GM19240 (cell line): ENCODE measurements around the gene RPL13A.

Source experiments
- DNase-seq: peaks from one replicate; pipeline ENCODE4 v3.0.0; 2011; ENCODE audit warnings: low spot score; ENCODE audit not compliant: insufficient read length

The RPL13A gene

DNA sequence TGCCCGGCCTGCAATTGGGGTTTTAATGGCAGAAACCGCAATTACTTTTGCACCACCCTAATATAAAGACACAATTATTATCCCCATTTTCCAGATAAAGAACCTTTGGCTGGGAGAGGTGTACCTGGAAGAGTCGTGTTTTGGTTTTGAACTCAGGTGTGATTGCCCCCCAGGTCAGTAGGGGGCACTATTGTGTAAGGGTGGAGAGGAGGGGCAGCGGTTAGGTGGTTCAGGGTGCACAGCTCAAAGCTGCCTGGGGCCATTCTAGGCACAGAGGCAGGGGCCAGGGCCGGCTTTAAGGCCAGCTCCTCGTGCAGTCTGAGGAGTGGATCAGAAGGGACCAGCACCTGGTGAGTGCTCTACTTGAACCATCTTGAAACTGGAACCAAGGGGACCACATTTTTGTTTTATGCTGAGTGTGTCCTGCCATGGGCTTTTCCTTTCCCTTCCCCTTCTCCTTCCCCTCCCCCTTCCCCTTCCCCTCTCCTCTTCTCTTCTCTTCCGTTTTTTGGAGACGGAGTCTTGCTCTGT, 19.2 kb downstream of the RPL13A start:
- DNase-seq = peak; percentile 71

DNA sequence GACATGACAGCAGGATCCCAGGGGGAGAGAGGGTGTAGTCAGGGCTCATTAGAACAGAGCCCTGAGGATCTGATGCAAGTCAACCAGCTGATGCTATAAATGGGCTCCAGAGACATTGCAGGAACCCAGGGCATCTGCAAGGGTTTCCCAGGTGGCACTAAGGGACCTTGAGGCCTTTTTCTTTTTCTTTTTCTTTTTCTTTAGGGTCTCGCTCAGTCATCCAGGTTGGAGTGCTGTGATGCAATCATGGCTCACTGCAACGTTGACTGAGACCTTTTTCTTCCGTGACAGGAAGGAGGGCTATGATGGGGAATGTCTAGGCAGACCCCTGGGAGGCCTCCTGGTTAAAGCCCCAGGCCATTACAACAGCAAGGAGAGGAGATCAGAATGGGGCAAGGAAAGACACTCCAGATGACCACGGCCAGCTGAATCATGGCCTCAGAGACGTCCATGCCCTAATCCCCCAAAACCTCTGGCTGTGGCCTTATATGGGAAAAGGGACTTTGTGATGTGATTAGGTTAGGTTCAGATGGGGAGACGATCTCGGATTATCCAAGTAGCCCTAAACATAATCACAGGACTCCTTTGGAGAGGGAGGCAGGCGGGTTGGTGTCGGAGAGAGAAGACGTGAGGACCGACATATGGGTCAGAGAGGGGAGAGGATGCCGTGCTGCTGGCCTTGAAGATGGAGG, 20.5 kb downstream of the RPL13A start:
- no peak for DNase-seq

DNA sequence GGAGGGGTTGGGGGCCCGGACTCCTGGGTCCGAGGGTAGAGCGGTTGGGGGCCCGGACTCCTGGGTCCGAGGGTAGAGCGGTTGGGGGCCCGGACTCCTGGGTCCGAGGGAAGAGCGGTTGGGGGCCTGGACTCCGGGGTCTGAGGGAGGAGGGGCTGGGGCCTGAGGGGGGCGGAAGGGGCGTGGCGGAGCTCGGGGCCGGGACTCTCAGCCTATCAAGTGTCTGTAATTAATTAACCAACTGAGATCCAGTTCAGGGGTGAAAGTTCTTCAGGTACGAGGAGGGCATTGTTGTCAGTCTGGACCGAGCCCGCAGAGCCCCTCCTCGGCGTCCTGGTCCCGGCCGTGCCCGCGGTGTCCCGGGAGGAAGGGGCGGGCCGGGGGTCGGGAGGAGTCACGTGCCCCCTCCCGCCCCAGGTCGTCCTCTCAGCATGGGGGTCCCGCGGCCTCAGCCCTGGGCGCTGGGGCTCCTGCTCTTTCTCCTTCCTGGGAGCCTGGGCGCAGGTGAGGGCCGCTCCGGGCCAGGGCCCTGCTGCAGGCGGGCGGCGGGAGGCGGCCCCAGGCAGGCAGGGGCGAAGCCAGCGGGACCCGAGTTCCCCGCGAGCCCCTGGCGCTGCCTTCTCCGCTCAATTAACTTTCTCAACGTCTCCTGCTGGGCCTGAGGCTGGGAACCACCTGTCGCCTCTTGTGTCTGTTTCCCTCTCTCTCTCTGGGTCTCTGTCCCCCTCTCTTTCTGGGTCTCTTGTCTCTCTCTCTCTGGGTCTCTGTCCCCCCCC, 25.8 kb downstream of the RPL13A start:
- no peak for DNase-seq

DNA sequence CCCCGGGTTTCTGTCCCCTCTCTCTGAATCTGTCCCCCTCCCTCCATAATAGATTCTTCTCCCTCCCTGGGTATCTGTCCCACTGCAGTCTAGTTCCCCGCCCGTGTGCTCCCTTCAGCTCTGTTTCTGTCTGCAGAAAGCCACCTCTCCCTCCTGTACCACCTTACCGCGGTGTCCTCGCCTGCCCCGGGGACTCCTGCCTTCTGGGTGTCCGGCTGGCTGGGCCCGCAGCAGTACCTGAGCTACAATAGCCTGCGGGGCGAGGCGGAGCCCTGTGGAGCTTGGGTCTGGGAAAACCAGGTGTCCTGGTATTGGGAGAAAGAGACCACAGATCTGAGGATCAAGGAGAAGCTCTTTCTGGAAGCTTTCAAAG, 26.3 kb downstream of the RPL13A start:
- DNase-seq = no peak

DNA sequence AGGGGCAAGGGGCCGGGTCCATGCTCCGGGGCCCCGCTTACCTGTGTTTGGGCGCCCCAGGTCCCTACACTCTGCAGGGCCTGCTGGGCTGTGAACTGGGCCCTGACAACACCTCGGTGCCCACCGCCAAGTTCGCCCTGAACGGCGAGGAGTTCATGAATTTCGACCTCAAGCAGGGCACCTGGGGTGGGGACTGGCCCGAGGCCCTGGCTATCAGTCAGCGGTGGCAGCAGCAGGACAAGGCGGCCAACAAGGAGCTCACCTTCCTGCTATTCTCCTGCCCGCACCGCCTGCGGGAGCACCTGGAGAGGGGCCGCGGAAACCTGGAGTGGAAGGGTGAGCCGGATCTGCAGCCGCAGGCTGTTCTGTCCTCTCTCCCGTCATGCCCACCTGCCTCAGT, 26.7 kb downstream of the RPL13A start:
- no peak for DNase-seq

DNA sequence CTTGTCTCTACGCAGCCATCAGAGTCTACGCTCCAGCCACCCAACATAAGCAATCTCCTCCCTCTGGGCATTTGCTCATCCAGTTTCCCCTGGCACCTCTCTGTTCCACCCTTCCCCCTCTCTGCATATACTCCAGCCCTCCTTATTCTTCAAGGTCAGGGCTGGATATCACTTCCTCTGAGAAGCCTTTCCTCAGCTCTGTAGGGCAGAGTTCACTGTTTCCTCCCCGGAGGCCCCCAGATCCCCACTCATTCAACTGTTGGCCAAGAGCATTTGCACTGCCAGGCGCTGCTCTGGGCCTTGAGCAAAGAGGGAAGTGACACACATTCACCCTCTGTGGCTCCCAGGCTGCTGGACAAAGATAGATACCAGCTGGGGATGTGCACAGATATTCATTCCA, 28.4 kb downstream of the RPL13A start:
- DNase-seq = no peak

DNA sequence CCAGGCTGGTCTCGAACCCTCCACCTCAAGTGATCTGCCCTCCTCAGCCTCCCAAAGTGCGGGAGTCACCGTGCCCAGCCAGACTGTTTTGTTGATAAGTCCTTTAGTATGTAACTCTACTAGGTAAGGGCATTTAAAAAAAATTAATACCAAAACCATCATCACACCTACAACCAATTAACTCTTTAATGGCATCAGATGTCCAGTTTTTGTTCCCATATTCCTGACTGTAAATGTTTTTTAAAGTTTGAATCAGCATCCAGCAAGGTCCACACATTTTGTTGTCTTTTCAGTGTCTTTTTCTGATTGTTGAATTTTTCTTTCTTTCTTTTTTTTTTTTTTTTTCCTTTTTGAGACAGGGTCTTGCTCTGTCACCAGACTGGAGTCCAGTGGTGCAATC, 30.6 kb downstream of the RPL13A start:
- DNase-seq = no peak

DNA sequence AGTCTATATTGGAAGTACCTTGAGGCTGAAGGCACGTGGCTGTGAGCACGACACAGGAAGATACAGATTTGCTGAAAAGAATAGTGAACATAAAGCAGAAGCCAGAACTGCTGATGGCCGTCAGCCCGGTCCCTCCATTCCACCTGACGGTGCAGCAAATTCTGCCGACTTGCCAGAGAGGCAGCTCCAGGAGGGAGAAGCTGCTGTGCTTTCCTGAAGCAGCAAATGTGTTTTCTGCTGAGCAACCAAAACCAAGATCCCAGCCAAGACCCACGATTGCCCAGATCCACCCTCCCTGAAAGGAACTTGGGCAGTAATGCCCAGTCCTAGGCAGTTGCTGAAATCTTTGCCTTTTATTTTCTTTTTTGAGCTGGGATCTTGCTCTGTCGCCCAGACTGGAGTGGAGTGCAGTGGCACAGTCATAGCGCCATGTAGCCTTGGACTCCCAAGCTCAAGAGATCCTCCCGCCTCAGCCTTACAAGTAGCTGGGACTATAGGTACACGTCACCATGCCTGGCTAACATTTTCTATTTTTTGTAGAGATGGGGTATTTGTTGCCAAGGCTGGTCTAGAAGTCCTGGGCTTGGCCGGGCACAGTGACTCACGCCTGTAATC, 33.4 kb downstream of the RPL13A start:
- DNase-seq = no peak

DNA sequence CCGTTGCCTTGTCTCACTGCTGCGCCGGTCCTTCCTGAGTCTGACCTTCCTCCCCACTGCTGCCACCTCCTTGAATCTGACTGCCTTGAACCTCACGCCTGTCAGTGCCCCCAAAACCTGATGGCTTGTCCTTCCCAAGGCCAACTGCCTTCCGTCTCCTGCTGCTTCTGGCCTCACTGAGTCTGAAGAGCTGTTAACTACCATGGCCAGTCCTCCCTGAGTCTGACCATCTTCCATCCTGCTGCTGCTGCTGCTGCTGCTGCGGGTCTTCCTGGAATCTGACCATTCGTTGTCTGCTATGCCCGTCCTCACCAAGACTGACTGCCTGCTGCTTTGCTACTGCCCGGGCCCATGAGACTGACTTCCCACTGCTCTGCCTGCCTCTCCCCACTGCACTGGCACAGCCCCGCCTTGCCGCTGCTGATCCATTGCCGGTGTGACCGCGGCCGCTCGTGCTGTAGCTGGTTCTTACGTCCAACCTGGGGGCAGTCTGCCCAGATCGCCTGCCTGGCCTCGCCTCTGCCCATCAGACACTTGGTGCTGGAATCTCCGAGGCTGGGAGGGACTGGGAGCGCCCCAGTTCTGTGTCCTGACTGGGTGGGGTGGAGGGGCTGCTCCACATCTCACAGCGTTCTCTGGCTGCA, 37.5 kb downstream of the RPL13A start:
- no peak for DNase-seq

DNA sequence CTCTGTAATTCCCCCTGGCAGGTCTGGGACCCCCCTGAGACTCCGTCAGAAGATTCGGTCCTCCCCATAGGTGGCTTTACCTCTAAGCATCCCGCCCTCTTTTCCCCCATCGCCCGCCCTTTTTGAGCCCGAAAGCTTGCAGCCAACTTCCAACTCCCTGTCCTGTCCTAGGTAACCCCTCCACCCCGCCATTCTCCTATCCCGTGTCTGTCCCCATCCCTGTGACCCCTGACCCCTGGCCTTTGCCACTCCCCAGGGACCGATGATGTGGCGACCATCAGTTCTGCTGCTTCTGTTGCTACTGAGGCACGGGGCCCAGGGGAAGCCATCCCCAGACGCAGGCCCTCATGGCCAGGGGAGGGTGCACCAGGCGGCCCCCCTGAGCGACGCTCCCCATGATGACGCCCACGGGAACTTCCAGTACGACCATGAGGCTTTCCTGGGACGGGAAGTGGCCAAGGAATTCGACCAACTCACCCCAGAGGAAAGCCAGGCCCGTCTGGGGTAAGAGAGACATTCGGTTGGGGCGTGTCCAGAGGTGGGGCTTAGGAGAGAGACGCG, 40.9 kb downstream of the RPL13A start:
- DNase-seq = no peak

DNA sequence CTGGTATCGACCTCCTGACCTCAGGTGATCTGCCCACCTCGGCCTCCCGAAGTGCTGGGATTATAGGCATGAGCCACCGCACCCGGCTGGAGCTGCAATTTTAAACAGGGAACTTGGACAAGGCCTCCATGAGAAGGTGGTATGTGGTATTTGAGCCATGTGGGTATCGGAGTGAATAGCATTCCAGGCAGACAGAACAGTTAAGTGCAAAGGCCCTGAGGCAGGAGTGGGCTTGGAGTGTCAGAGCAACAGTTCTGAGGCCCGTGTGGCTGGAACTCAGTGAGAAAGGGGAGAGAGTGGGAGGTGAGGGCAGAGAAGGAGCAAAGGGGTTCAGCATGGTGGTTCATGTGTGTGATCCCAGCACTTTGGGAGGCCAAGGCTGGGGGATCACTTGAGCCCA, 43.3 kb downstream of the RPL13A start:
- DNase-seq = no peak

DNA sequence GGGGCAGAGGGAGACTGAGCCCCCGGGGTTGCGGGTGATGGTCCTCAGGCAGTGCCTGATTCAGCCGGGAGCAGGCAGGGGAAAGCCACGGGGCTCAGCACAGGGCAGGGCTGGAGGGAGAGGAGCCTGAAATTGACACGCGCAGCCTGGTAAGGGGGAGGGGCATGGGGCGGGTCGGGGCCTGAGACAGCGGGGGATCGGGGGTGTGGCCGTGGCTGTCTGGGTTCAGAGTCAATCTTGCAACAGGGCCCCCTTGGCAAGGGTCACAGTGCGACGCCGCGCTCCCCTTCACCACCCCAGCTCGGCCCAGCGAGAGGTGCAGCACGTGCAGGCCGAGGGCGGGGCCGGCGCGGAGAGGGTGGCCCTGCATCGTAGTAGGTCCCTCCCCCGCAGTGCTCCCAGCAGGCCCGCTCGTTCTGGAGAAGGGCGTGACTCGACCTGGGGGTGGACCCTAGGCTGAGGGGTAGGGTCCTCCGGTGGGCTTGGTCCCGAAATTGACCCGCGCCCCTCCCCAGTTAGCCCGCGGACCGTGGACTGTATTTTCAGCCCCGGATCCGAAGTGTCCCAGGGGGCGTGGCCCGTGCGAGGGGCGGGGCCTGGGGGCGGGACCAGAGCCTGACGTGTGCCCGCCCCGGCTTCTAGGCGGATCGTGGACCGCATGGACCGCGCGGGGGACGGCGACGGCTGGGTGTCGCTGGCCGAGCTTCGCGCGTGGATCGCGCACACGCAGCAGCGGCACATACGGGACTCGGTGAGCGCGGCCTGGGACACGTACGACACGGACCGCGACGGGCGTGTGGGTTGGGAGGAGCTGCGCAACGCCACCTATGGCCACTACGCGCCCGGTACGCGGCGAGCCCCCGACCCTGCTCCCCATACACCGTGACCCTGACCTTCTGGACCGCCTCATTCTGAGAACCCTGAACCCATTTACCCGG, 46.4 kb downstream of the RPL13A start:
- peak; percentile 55 for DNase-seq

DNA sequence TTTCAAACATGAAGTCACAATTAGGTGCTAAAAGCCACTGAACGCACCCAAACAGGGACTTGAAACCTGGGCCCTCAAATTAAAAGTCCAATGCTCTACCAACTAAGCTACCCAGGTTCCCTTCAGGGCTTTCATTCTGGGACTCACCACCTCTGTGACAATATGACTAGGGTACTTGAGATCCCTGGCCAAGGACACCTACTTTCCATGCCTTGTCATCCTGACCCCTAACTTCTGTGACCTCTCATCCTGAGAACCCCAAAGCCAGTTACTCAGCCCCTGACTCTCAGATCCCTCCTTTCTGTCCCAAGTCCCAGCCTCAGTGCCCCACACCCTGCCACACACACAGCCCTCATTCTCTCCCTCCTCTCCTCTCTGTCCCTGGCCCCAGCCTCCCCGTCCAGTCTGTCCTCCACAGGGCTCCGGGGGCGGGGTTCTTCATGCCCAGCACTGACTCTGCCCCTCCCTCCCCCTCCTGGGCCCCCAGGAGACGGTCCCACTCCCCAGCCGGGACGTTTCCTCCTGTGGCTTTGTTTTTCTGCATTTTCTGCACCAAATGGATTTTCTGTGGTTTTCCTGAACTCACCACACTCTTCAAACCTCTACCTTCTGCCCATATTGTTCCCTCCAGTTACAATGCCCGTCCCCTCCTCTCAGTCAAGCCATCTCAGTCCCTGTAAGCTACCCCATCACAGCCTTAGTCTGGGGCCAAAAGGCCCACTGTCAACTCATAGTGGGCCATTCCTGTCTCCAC, 47.4 kb downstream of the RPL13A start:
- DNase-seq = no peak

- DNase-seq = no peak
These were observed 49.6 kb downstream of the RPL13A start for GRCh38 chr19:49536921-49537462.

- no peak for DNase-seq
These were observed 51.2 kb downstream of the RPL13A start for GRCh38 chr19:49538643-49539042.

GRCh38 chr19:49539192-49539952, 52.0 kb downstream of the RPL13A start:
- DNase-seq = no peak
